Keratinocyte (primary cell): ENCODE data around the gene PLXNA2. TPM values are rescaled to one million over a fixed set of nuclear protein-coding genes. Genes with fewer than 3 reads are reported as not detected.

Experiments used
- DNase-seq: peaks from one replicate; pipeline ENCODE4 v3.0.0-alpha.2; 2011; ENCODE audit warnings: low read depth, missing footprints, low spot score
- FAIRE-seq: peaks from 2 replicates; lab custom pipeline; 2011; peaks lifted over from hg19 to GRCh38; lab: Jason Lieb, UNC
- H2AFZ ChIP-seq: 2 replicates; pipeline ENCODE4 v1.6.0; 2012; ENCODE audit warnings: low read length, control low read depth, inconsistent platforms; ENCODE audit not compliant: control insufficient read depth
- H3K27ac ChIP-seq: 2 replicates; pipeline ENCODE4 v1.5.1; 2011; ENCODE audit warnings: low read length; ENCODE audit not compliant: control insufficient read depth, insufficient read depth
- H3K27me3 ChIP-seq: 3 replicates; pipeline ENCODE4 v1.6.0; 2011; ENCODE audit warnings: low read length; ENCODE audit not compliant: control insufficient read depth, insufficient read depth; ENCODE audit errors: extremely low read depth
- H3K36me3 ChIP-seq, 2 experiments: 2 replicates in 1 of 2; 3 replicates in 1 of 2; pipeline ENCODE4 v1.5.1; 2011; ENCODE audit warnings: low read length in 2 of 2, mild to moderate bottlenecking in 1 of 2; ENCODE audit not compliant: control insufficient read depth in 2 of 2, insufficient read depth in 2 of 2; ENCODE audit errors: extremely low read depth in 1 of 2
- H3K4me1 ChIP-seq: 3 replicates; pipeline ENCODE4 v1.5.1; 2011; ENCODE audit warnings: low read length; ENCODE audit not compliant: control insufficient read depth, insufficient read depth; ENCODE audit errors: extremely low read depth
- H3K4me2 ChIP-seq: 3 replicates; pipeline ENCODE4 v1.6.0; 2011; ENCODE audit warnings: low read depth, low read length; ENCODE audit not compliant: control insufficient read depth, insufficient read depth; ENCODE audit errors: extremely low read depth
- H3K4me3 ChIP-seq, 3 experiments: fragments of 200-600 bp in 1 of 3; sonication (generic) in 1 of 3; 2 replicates in 2 of 3; 3 replicates in 1 of 3; pipeline ENCODE4 v1.5.1; 2011 to 2016; ENCODE audit warnings: low read length in 3 of 3, mild to moderate bottlenecking in 3 of 3, control low read depth in 2 of 3, inconsistent platforms in 1 of 3, low read depth in 1 of 3, mixed read lengths in 1 of 3, mixed run types in 1 of 3, moderate library complexity in 1 of 3; ENCODE audit not compliant: control insufficient read depth in 2 of 3, insufficient read depth in 2 of 3; ENCODE audit errors: extremely low read depth in 1 of 3
- H3K79me2 ChIP-seq: 2 replicates; pipeline ENCODE4 v1.6.0; 2012; ENCODE audit warnings: low read length; ENCODE audit not compliant: control insufficient read depth, insufficient read depth
- H3K9ac ChIP-seq: 3 replicates; pipeline ENCODE4 v1.6.0; 2011; ENCODE audit warnings: low read length; ENCODE audit not compliant: control insufficient read depth, insufficient read depth; ENCODE audit errors: extremely low read depth
- H3K9me1 ChIP-seq: 3 replicates; pipeline ENCODE4 v1.6.0; 2011; ENCODE audit warnings: low read length; ENCODE audit not compliant: control insufficient read depth, insufficient read depth; ENCODE audit errors: extremely low read depth
- H3K9me3 ChIP-seq: 2 replicates; pipeline ENCODE4 v1.5.1; 2012; ENCODE audit warnings: low read depth, low read length; ENCODE audit not compliant: control insufficient read depth
- H4K20me1 ChIP-seq: 3 replicates; pipeline ENCODE4 v1.6.0; 2011; ENCODE audit warnings: low read length; ENCODE audit not compliant: control insufficient read depth, insufficient read depth; ENCODE audit errors: extremely low read depth
- CTCF ChIP-seq, 3 experiments: IDR thresholded peaks in 1 of 3; conservative IDR thresholded peaks in 1 of 3; optimal IDR thresholded peaks in 1 of 3; 2 replicates in 2 of 3; 3 replicates in 1 of 3; pipeline versions ENCODE3 to v1.5.1; 2011; ENCODE audit warnings: low read length in 3 of 3, mild to moderate bottlenecking in 3 of 3, moderate library complexity in 2 of 3, control low read depth in 1 of 3, inconsistent platforms in 1 of 3; ENCODE audit not compliant: insufficient read depth in 2 of 3; ENCODE audit errors: extremely low read depth in 1 of 3
- EZH2 ChIP-seq: IDR thresholded peaks from one replicate; pipeline ENCODE4 v1.6.1; 2012; ENCODE audit warnings: inconsistent platforms, mild to moderate bottlenecking, low read length, moderate library complexity
- dilution Hi-C: fragments of 300-500 bp; cut with MboI; formaldehyde crosslinking; loops from one replicate; pipeline ENCODE4 v1.7.0; 2020; ENCODE audit warnings: low sequenced_read_pairs; ENCODE audit not compliant: extremely low pct_ligation_motif_present
- polyA plus RNA-seq, 5 experiments: library from polyadenylated mRNA; depleted of rRNA in 3 of 5; stranded (reverse) in 3 of 5; stranded (forward) in 1 of 5; unstranded in 1 of 5; fragments of >200 nt; gene quantifications; 1 replicate in 1 of 5; 2 replicates in 3 of 5; 3 replicates in 1 of 5; pipeline versions ENCODE4 v1.2.1 to v1.2.3, GENCODE V29; 2011 to 2012; ENCODE audit warnings: missing spikeins in 2 of 5, low read depth in 1 of 5, low replicate concordance in 1 of 5

PLXNA2 gene
- polyA plus RNA-seq, 1 donor (not counting 4 experiments of a cell fraction or from before 2014, with no cell fraction given) = 6.7 TPM

GRCh38 chr1:208139434-208140045, 104.6 kb downstream of the PLXNA2 start:
- TF ChIP-seq CTCF (optimal IDR thresholded peaks at IDR 0.05 in 1 of 3, IDR thresholded peaks at IDR 0.05 in 1 of 3, conservative IDR thresholded peaks at IDR 0.05 in 1 of 3; ENCODE audit: extremely low read depth in 1 of 3, insufficient read depth in 2 of 3, low read length in 3 of 3) = no peak
- no peak for TF ChIP-seq EZH2
- no peak overlapping the region for H3K4me2 ChIP-seq
- dilution Hi-C loops = no loop called here

GRCh38 chr1:208137193-208137592, 107.0 kb downstream of the PLXNA2 start:
- Histone ChIP-seq H3K4me3 (no peak overlapping the region), H3K4me2 (no peak overlapping the region), H2AFZ (no peak overlapping the region), H3K9me1 (no peaks in the 10 kb centered on the region), H4K20me1 (no peaks in the 10 kb centered on the region), H3K27ac (no peak overlapping the region), H3K79me2 (no peaks in the 10 kb centered on the region), H3K36me3 (peaks cover 5 to 19% of the 10 kb centered on the region in 2 experiments), H3K27me3 (no peaks in the 10 kb centered on the region), H3K4me1 (peaks cover 7% of the 10 kb centered on the region), H3K9me3 (no peaks in the 10 kb centered on the region), H3K9ac (no peak overlapping the region)
- no peak for FAIRE-seq
- DNase-seq = no peak
- dilution Hi-C loops = no loop called here
- TF ChIP-seq EZH2 (no peak), CTCF (optimal IDR thresholded peaks at IDR 0.05 in 1 of 3, IDR thresholded peaks at IDR 0.05 in 1 of 3, conservative IDR thresholded peaks at IDR 0.05 in 1 of 3; ENCODE audit: extremely low read depth in 1 of 3, insufficient read depth in 2 of 3, low read length in 3 of 3) (no peak)

More at GRCh38 chr1:208139434-208140045, 104.6 kb downstream of the PLXNA2 start:
- FAIRE-seq (no peak), DNase-seq (no peak)
- no peak overlapping the region for H3K9ac ChIP-seq
- no peaks in the 10 kb centered on the region for H4K20me1 ChIP-seq
- no peaks in the 10 kb centered on the region for H3K27me3 ChIP-seq
- no peaks in the 10 kb centered on the region for H3K9me3 ChIP-seq
- no peaks in the 10 kb centered on the region for H3K79me2 ChIP-seq
- H3K27ac ChIP-seq = no peak overlapping the region
- peaks cover 6 to 22% of the 10 kb centered on the region in 2 experiments for H3K36me3 ChIP-seq
- H2AFZ ChIP-seq = no peak overlapping the region
- H3K4me3 ChIP-seq = no peak overlapping the region
- H3K4me1 ChIP-seq = no peaks in the 10 kb centered on the region
- no peaks in the 10 kb centered on the region for H3K9me1 ChIP-seq
